NCI-H345 treated with DMSO at 0.1 percent for 48 hours (cell line): Measurements from ENCODE around the gene GABRG3.
A peak's percentile ranks its signal among the peaks of the same experiment; 100 is the strongest.

Source experiments
- DNase-seq: peaks from one replicate; lab custom pipeline; 2025; ENCODE audit not compliant: unreplicated experiment; lab: John Stamatoyannopoulos, UW

GABRG3 gene

DNA sequence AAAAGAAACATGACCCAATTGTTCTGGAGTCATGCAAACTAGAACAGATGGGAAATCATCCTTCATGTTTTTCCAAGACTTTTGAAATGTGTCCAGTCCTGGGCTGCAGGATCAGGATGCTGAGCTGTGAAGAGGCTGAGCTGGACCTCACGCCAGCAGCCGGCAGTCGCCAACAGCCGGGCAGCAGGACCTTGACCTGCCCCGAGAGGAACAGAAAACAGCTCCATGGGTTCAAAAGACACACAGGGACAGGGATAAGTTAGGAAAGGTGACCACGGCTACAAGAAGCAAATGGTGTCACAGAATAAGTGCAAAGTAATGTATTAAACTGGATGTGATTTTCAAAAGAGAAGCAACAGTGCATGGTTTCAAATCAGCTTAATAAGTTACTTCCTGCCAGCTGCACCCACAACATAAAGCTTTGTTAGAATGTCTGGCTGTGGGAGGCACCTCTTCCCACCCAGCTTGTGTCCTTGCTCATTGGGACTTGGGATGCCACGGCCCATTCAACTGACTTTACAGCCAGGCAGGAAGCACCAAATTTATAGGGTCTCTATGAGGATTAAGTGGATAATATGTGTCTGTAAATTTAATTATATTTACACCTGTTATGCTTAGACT lies 266.4 kb downstream of the GABRG3 start:
- no peak for DNase-seq

DNA sequence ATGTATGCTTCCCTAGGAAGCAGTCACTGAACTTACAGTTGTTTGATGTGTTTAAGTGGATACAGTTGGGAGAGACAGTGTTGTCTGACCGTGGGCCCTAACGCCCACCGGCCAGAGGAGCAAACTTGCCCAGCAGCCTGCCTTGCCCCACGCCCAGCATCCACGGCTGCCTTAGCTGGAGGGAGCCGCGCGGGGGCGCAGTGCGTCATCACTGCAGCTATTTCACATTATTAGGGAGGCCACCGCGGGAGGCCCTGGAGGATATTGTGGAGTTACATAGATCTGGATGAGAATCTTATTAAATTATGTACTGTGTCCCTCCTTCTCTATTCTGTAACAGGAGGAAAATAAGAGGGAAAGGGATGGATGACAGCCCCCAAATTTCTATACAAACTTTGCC lies 267.2 kb downstream of the GABRG3 start:
- no peak for DNase-seq

DNA sequence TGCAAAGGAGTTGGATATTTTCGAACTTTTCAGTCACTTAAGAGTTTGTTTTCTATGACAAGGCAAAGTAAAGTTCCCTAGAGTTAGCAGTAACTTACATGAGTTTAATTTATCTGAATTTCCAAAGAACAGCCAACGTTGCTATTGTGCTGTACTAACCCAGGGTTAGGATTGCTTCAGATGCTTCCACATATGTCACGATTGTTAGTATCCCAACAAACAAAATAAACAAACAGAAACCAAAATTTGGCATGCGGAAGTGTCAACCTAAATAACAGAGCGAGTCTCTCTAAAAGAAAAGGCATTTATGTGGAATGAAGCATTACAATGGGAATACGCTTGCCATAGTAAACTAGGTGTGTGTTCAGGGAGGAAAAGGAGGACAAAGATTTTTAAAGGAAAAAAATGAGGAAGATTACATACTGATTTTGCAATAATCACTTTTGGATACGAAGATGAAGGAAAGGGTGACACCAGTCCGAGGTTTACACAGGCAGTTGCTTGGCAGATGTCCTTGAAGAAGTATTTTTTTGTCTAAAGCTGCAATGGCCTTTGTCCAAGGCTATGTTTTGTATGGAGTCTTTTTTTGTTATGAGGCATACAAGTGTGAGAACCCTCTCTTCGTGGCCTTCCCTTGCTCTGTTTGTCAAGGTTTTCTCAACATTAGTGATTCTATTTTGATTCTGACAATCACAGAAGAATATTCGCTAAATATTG lies 267.9 kb downstream of the GABRG3 start:
- no peak for DNase-seq

DNA sequence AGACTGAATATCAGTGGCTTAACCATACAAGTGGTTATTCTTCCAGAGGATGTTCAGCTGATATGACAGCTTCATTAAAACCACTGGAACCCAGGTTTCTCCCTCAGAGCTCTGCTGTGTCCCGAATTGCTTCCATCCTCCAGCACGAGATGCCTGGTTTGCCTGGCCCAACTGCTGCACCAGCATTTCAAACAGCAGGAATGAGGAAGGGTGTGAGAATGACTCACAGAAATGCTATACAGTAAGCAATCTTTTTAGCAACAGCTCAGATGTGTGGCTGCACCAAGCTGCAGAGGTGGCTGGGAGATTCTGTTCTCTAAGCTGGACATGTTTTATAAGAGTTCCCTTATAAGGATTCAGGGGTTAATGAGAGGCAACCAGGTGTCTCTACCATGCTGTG lies 271.0 kb downstream of the GABRG3 start:
- DNase-seq = no peak

DNA sequence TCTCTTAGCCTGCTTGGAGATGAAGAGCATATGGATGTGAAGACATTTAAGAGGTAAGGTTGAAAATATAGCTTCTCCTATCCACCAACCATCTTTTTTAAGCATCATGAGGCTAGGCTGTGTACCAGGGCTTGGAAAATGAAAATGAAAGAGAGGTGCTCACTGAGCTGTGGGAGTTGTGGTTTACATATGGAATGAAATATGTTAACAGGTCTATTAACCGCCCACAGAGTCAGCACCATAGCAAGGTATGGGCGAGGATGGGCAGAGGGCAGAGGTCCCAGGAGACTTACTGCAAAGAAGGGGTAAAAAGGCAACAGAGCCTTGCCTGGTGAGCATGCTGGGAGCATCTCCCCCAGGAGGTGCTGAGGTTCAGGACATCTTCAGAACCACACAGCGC lies 273.1 kb downstream of the GABRG3 start:
- no peak for DNase-seq

DNA sequence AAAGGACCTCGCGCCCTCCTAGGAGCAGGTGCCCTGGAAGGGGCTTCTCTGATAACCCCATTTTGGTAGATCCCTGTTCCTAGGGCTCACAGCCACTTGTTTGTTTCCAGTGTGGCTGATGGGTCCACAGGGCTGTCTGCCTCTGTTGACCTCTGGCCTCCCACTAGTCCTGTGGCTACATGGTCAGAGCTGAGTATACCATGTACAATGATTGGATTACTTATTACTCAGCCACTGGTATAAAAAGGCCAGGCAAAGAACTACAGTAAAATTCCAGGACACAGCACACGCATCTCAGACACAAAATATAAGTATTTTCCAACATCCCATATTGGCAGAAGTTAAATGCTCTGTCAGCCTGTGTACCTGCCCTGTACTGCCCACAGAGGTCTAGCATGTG lies 277.3 kb downstream of the GABRG3 start:
- no peak for DNase-seq

DNA sequence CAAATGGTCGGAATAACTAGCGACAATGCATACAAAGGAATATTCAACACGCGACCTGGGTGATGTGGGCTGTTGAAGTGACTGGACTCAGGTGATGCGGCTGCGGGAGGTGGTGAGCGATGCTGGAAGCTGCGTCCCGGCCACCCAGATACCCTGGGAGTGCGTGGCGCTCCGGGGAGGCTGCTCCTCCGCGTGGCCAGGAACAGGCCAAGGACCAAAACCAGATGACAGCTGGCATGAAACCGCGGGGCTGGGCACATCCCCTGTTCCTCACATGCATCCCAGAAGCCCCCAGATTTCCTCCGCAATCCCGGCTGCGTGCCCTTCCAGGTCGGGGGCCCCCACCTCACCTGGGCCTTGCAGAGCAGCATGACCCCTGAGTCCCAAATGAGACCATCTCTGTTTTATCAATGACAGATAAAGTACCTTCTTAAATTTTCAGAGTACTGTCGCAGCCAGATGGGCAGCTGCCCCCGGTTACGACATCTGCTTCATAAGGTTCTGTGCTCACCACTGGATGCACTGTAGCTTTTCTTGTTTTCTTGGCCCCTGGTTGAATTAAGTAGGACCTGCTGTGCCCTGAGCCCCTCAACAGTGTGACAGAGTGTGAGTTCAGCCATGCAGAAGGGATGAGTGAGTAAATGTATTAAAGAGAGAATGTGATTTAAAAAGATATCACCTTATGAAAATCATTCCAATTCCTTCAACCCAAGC lies 278.2 kb downstream of the GABRG3 start:
- no peak for DNase-seq

DNA sequence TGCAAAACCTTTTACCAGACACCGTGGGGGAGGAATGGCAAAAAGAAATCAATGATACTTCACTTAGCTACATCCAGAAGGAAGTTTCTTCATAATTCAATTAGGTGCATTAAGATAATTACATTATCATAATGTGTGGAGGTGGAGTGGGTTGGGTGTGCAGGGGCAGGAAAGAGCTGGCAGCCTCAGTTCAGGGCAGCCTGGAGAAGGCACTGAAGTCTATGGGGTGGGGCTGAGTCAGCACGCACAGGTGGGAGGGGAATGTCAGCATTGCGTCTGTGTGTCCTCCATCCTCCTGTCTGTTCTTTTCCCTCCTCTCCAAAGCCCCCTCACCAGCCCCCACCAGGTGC lies 278.8 kb downstream of the GABRG3 start:
- DNase-seq = no peak

DNA sequence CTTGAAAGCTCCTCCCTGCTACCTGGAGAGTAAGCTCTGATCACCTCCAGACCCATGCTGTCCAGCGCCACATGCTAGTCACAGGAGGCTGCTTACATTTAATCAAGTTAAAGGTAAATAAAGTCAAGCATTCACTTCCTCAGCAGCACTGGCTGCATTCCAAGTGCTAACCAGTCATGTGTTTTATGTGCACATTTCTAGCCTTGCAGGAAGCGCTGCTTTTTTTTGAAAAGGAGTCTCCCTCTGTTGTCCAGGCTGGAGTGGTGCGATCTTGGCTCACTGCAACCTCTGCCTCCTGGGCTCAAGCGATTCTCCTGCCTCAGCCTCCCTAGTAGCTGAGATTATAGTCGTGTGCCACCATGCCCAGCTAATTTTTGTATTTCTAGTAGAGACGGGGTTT lies 279.2 kb downstream of the GABRG3 start:
- DNase-seq = peak; percentile 91

DNA sequence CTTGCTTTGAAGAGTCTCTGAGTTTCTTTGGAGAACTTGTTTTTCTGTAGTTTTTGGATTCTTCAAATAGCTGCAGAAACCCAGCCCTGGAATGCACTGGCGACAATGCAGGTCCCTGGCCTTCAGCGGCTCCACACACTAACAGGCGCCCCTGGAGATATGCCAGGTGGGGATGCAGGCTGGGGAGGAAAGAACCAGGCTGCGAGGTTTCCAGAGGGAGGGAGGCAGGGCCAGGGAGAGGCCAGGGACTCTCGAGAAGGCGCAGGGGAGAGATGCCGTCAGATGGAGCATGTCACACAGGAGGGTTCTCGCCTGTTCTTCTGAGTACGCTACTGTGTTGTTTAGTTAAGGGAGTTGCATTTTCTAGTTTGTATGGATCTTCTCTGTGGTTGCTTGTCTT lies 283.1 kb downstream of the GABRG3 start:
- DNase-seq = no peak

DNA sequence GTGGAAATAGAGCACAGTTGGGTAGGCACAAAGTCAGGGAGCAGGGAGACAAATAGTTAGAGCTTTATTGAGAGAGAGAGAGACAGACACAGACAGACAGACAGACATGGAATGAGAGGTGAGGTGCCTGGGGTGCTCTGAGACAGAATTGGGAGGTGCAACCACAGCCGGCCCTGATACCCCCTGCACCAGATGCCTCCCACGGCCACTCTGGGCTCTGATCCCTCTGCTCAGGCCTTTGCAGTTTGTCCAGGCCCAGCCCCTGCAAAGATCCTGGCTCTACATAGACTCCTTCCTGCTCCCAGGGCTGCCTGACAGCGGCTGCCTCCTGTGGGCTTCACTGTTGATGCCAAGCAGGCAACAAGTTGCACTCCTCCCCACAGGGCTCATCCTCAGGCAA lies 283.8 kb downstream of the GABRG3 start:
- DNase-seq = no peak

DNA sequence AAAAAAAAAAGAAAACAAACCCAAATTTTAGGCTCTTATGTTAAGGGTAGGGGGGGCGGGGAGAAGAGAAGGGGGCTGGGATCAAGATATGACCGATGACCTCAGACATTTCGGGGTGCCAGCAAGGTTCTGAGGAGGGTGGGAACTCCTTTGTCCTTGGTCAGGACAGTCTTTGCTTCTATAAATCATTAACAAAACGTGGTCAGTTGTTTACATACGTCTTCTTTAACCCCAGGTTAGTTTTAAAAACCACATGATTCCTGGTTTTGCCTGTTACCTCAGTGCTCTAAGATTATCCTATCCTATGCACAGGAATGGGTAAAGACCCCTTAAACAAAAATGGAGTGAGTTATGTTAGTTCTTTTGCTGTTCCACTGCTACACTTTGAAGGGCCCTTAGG lies 285.5 kb downstream of the GABRG3 start:
- no peak for DNase-seq

DNA sequence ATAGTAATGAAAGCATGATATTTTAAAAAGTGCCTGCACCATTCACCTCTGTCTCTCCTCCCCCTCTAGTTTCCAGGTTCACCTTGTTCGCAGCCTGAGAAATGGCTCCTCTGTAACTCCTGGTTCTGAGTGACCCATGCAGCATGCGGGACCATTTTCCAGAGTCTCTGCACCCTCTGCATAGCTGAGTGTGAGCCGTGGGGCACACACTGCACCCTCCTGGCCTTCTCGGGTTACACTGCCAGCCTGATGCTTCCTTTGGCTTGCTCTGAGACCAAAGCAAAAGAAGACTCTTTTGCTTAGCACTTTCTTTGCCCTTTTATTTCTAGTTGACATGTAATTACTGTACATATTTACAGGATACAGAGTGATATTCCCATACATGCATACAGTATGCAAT lies 287.3 kb downstream of the GABRG3 start:
- DNase-seq = no peak

DNA sequence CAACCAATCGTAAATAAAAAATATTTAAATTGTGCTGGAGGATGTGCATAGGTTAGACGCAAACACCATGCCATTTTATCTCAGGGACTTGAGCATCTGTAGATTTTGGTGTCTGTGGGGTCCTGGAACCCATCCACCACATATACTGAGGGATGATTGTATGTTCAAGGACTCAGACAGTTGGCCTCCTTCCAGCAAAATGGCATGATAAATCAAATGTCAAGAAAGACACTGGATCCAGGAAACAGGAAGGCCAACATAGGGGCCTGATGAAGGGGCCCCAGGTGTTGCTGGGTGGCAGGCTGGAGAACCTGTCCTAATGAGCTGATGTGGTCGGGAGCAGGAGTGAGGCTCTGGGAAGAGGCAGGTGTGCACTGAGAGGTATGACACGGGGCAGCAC lies 289.5 kb downstream of the GABRG3 start:
- peak; percentile 62 for DNase-seq

DNA sequence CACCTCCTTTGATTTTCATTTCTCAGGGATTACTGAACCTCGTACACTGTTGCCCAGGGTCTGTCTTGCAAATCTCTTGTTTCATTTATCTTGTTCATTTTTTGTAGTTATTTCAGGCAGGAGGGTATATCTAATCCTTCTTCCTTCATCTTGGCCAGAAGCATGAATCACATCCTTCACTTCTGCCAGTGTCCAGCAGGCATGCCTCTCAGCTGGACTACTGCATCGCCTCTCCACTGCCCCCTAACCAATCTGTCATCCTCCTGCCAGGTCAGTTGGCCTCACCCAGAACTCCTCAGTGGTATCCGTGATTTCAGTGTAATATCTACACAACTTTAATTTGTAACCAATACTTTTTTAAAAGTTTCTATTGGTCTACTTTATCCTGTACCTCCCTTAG lies 297.9 kb downstream of the GABRG3 start:
- DNase-seq = no peak

DNA sequence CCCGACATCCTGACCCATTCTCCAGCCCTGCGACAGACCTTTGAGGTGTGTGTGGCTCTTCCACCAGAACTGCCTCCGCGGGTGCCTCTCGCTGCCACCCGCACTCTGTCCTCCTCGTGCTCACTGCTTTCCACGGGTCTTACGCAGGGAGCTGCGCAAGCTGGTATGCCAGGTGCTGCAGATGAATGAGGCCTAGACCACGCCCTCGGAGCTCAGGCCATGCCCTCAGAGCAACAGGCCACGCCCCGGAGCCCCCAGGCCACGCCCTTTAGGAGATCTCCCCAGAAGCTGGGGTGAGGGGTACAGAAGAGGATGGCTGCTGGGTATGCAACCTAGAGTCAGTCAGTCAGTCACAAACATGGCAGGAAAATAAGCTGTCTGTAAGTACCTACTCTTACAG lies 300.3 kb downstream of the GABRG3 start:
- DNase-seq = peak; percentile 90

DNA sequence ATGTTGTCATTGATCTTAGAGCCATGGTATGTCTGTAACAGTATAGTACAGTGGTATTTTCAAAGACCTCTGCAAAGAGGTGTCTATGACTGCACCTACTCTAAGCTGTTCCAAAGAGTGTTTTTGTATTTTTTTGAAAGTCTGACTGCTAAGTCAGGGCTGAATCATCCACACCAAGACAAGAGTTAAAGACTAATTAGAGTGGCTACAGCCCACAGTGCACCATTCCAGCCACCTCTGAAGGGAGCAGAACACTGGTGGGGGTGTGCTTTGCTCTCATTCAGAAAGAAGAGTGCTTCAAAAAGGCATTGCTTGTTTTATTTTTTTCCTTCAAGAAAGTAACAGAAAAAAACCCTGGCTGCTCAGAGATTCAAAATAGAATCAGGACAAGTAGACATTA lies 301.4 kb downstream of the GABRG3 start:
- no peak for DNase-seq

DNA sequence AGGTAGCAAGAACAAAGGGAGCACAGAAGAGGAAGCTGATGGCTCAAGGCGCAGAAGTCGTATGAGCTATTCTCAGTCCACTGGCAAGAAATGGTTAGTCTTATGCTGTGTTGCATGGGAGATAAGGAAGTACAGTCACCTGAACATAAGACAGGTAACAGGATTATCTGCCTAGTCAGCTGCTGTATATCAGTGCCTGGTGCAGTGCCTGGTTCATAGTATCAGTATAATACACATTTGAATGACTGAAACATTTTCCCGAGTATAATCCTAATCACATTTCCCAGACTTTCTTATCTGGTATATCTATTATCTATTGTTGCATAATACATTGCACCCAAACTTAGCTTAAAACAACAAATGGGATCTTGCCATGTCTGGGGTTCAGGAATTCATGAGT lies 302.5 kb downstream of the GABRG3 start:
- DNase-seq = no peak

DNA sequence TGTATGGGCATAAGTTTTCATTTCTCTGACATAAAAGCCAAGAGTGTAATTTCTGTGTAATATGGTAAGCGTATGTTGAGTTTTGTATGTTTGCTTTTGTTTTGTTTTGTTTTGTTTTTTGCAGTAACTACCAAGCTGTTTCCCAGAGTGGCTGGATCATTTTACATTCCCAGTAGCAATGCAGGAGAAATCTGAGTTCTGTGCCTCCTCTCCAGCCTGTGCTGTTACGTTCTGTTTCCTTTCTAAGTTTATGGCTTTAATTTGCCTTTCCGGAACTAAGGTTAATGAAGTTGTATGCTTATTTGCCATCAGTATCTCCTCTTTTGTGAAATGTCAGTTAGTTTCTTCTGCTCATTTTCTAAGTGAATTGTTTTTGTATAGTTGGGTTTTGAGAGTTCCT lies 307.8 kb downstream of the GABRG3 start:
- no peak for DNase-seq

DNA sequence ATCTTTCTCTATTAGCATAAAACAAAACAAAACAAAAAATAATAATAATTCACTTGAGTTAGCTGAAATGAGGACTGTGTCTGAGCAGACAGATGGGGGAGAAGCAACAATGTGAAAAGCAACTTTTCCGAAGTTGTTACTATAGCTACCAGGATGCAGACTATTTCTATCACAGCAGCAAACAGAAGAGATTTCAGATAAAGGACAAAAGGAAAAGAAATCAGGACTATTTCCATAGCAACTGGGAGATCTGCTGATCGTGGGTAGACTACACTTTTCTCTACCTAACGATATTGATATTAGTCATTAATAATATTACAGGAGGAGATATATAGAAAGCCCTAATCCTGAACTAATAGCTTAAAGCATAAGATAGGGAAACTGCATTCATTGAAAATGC lies 321.7 kb downstream of the GABRG3 start:
- DNase-seq = no peak

DNA sequence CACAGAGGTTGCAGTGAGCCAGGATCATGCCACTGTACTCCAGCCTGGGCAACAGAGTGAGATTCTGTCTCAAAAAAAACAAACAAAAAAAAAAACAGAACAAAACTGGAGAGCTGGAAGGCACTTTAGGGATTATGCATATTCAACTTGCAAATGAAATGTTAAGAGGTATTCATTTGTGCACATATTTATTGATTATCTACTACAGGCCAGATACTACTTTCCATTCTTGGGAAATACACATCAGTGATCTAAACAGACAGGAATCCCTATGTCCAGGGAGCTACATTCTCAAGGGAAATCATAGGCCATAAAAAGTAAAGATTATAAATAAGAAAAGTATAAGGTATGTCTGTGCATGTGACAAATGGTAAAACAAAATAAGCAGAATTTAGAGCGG lies 322.6 kb downstream of the GABRG3 start:
- DNase-seq = no peak

DNA sequence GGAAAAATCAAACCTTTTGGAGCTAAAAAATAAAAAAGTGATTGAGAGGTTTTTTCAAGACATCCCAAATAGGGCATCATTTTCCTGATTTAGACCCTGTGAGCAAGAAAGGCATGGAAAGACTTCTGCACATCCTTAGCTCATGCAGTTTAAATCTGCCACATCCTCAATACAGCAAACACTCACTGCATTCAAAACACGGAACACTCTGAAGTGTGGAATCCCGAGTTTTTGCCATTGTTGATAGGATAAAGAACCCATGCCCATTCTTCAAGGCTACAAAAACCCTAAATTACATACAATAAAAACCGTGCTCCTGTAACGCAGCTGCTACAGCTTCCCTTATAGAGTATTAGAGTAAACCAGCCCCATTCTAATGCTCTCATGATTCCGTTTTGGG lies 346.8 kb downstream of the GABRG3 start:
- DNase-seq = no peak

DNA sequence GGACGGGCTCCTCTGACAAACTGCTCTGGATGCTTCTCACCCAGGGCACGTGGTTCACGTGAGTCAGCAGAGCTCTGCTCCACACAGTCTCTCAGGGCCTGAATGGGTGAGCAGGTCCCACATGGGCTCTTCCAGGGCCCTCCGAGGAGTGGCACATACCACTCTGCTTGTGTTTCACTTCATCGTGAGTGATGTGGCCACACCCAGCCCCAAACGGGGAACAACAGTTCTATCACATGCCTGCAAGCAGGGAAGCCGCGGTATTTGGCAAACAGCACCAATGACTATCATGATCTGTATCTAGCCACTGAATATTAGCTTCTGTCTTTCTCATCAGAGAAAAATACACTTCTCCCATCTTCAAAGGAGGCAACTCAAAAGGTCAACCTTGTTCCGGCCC lies 352.8 kb downstream of the GABRG3 start:
- DNase-seq = no peak
